NOMO-1 treated with dmso at 0.1 percent for 144 hours (cell line): ENCODE data around the gene CACNA1C.

Experiments
- DNase-seq: peaks from one replicate; lab custom pipeline; 2025; ENCODE audit not compliant: unreplicated experiment; lab: John Stamatoyannopoulos, UW

Gene CACNA1C

GRCh38 chr12:2034633-2035430, 18.0 kb upstream of the CACNA1C start:
- peak; percentile 68 for DNase-seq

- DNase-seq, result peak; percentile 23
Measured at GRCh38 chr12:2035431-2036055, 17.2 kb upstream of the CACNA1C start.

GRCh38 chr12:2039034-2039433, 13.8 kb upstream of the CACNA1C start:
- DNase-seq, result no peak

GRCh38 chr12:2043054-2043453, 9.7 kb upstream of the CACNA1C start:
- DNase-seq, result no peak

GRCh38 chr12:2044165-2044564, 8.6 kb upstream of the CACNA1C start:
- DNase-seq, result no peak

- DNase-seq, result no peak
Measured at GRCh38 chr12:2046957-2047356, 5.8 kb upstream of the CACNA1C start.

GRCh38 chr12:2047752-2048151, 5.0 kb upstream of the CACNA1C start:
- no peak for DNase-seq

GRCh38 chr12:2049604-2050540, 2.9 kb upstream of the CACNA1C start:
- no peak for DNase-seq

- DNase-seq, result no peak
Measured at GRCh38 chr12:2051700-2052621, 826 bp upstream of the CACNA1C start.

GRCh38 chr12:2053691-2054090, 904 bp downstream of the CACNA1C start:
- DNase-seq, result no peak

- DNase-seq, result no peak
Measured at GRCh38 chr12:2054091-2055018, 1.6 kb downstream of the CACNA1C start.

- DNase-seq, result peak; percentile 15
Measured at GRCh38 chr12:2057041-2057794, 4.4 kb downstream of the CACNA1C start.

- DNase-seq, result no peak
Measured at GRCh38 chr12:2057795-2058408, 5.1 kb downstream of the CACNA1C start.

- DNase-seq, result no peak
Measured at GRCh38 chr12:2058837-2059236, 6.0 kb downstream of the CACNA1C start.

GRCh38 chr12:2061402-2061801, 8.6 kb downstream of the CACNA1C start:
- no peak for DNase-seq

- DNase-seq, result peak; percentile 66
Measured at GRCh38 chr12:2064071-2064507, 11.3 kb downstream of the CACNA1C start.

GRCh38 chr12:2068653-2069052, 15.9 kb downstream of the CACNA1C start:
- no peak for DNase-seq

- DNase-seq, result no peak
Measured at GRCh38 chr12:2070440-2071045, 17.8 kb downstream of the CACNA1C start.
